ENCODE measurements around the gene FOXP1. TPM values are rescaled to one million over a fixed set of nuclear protein-coding genes. Genes with fewer than 3 reads are reported as not detected.

The FOXP1 gene
- total and polyA plus RNA-seq, 4 donors = 4.9 to 35.4 (median 32.0) TPM

DNA sequence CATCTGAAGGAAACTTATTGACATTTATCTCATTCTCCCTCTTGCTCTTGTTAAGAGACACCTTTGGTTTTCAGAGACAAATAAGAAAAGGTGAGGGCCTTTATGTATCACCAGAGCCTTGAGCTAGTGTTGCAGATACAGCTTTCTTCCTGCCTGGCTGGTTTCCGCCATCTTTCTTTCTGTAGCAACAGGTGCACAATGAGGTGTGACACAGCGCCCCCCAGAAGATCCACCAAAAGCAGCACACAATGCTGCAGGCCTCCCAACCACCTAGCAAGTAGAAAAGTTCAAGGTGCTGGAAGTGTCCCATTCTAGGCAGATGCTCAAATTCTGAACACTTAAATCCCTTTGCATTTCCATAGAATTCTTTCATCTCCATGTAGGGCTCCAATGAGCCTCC is 106.6 kb downstream of the FOXP1 start:
- Histone ChIP-seq H3K9ac (ENCODE audit: low read depth in 1 of 2, low read length in 2 of 2) (no peak overlapping the region), H3K36me3 (ENCODE audit: control insufficient read depth in 4 of 4, insufficient read depth in 3 of 4, low read depth in 1 of 4, low read length in 3 of 4) (no peaks in the 10 kb centered on the region), H3K27ac (ENCODE audit: low read depth in 1 of 2, low read length in 2 of 2) (no peak overlapping the region), H3K27me3 (ENCODE audit: control insufficient read depth in 4 of 4, insufficient read depth in 4 of 4, low read length in 3 of 4) (no peaks in the 10 kb centered on the region), H3K4me1 (ENCODE audit: control insufficient read depth in 4 of 4, insufficient read depth in 4 of 4, low read length in 3 of 4) (peaks cover 0 to 3% (median 0%) of the 10 kb centered on the region in 4 donors), H3K9me3 (ENCODE audit: control insufficient read depth in 4 of 4, low read length in 3 of 4) (peaks cover 0 to 3% (median under 1%) of the 10 kb centered on the region in 4 donors), H3K4me3 (ENCODE audit: low read depth in 1 of 3, low read length in 3 of 3) (no peak overlapping the region)
- WGBS = 99% methylated on average over 2 of the region's 2 CpGs
- TF ChIP-seq HNF4G (IDR thresholded peaks at IDR 0.05) = no peak
- no peak for TF ChIP-seq ATF3 (IDR thresholded peaks at IDR 0.05)
- TF ChIP-seq RAD21 (IDR thresholded peaks at IDR 0.05) = no peak
- TF ChIP-seq, protein P1, sequence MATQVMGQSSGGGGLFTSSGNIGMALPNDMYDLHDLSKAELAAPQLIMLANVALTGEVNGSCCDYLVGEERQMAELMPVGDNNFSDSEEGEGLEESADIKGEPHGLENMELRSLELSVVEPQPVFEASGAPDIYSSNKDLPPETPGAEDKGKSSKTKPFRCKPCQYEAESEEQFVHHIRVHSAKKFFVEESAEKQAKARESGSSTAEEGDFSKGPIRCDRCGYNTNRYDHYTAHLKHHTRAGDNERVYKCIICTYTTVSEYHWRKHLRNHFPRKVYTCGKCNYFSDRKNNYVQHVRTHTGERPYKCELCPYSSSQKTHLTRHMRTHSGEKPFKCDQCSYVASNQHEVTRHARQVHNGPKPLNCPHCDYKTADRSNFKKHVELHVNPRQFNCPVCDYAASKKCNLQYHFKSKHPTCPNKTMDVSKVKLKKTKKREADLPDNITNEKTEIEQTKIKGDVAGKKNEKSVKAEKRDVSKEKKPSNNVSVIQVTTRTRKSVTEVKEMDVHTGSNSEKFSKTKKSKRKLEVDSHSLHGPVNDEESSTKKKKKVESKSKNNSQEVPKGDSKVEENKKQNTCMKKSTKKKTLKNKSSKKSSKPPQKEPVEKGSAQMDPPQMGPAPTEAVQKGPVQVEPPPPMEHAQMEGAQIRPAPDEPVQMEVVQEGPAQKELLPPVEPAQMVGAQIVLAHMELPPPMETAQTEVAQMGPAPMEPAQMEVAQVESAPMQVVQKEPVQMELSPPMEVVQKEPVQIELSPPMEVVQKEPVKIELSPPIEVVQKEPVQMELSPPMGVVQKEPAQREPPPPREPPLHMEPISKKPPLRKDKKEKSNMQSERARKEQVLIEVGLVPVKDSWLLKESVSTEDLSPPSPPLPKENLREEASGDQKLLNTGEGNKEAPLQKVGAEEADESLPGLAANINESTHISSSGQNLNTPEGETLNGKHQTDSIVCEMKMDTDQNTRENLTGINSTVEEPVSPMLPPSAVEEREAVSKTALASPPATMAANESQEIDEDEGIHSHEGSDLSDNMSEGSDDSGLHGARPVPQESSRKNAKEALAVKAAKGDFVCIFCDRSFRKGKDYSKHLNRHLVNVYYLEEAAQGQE (IDR thresholded peaks at IDR 0.05) = no peak
- TF ChIP-seq ZBTB33 (IDR thresholded peaks at IDR 0.05) = no peak
- no peak for TF ChIP-seq FOXA1 (IDR thresholded peaks at IDR 0.05)
- no peak for TF ChIP-seq RXRA (IDR thresholded peaks at IDR 0.05)
- TF ChIP-seq TAF1 (conservative IDR thresholded peaks at IDR 0.05) = no peak
- no peak for TF ChIP-seq CTCF (IDR thresholded peaks at IDR 0.05; ENCODE audit: low read depth, low read length, missing input control)
- TF ChIP-seq YY1 (IDR thresholded peaks at IDR 0.05) = no peak
- TF ChIP-seq HNF4A (conservative IDR thresholded peaks at IDR 0.05) = no peak
- no peak for TF ChIP-seq GABPA (IDR thresholded peaks at IDR 0.05 in 1 of 2, conservative IDR thresholded peaks at IDR 0.05 in 1 of 2)
- TF ChIP-seq NR2F2 (IDR thresholded peaks at IDR 0.05) = no peak
- no peak for TF ChIP-seq EGR1 (IDR thresholded peaks at IDR 0.05; ENCODE audit: low read depth in 2 of 2)
- no peak for TF ChIP-seq SP1 (IDR thresholded peaks at IDR 0.05)
- TF ChIP-seq JUND (IDR thresholded peaks at IDR 0.05) = no peak
- no peak for TF ChIP-seq FOXA2 (IDR thresholded peaks at IDR 0.05)
- TF ChIP-seq MAX (IDR thresholded peaks at IDR 0.05) = no peak
- DNase-seq (ENCODE audit: low spot score) = no peak
